Esophagus mucosa (tissue), 1 donor: ENCODE results near the gene TBCK. TPM values are rescaled to one million over a fixed set of nuclear protein-coding genes. Genes with fewer than 3 reads are reported as not detected.
A peak's percentile ranks its signal among the peaks of the same experiment; 100 is the strongest.

Source experiments
- ATAC-seq: fragments of 200-7000 bp; cut with Tn5 transposase; one replicate; pipeline ENCODE4 v1.9.1; 2020
- total RNA-seq: library from RNA; stranded (reverse); gene quantifications from one replicate; pipeline ENCODE4 v1.2.4, GENCODE V29; 2023
- donor health status: DM: yes; HTN: yes; CAD: no.

The TBCK gene
- total RNA-seq, 1 donor from 2014 or later: 21.6 TPM

GRCh38 chr4:106109929-106110328 is 206.1 kb downstream of the TBCK start:
- no peak for ATAC-seq

GRCh38 chr4:106105697-106106096 is 210.3 kb downstream of the TBCK start:
- ATAC-seq: no peak

GRCh38 chr4:106104276-106104675 is 211.7 kb downstream of the TBCK start:
- no peak for ATAC-seq

- ATAC-seq: no peak
Observed at GRCh38 chr4:106096454-106096853, 219.6 kb downstream of the TBCK start.

GRCh38 chr4:106095408-106095807 is 220.6 kb downstream of the TBCK start:
- no peak for ATAC-seq

- no peak for ATAC-seq
Observed at GRCh38 chr4:106092361-106093040, 223.5 kb downstream of the TBCK start.

GRCh38 chr4:106090826-106091225 is 225.2 kb downstream of the TBCK start:
- ATAC-seq: no peak

- no peak for ATAC-seq
Observed at GRCh38 chr4:106083065-106083464, 232.9 kb downstream of the TBCK start.

- ATAC-seq: peak; percentile 11
Observed at GRCh38 chr4:106080376-106080775, 235.6 kb downstream of the TBCK start.

- ATAC-seq: no peak
Observed at GRCh38 chr4:106079616-106080015, 236.4 kb downstream of the TBCK start.

- ATAC-seq: no peak
Observed at GRCh38 chr4:106065018-106065417, 251.0 kb downstream of the TBCK start.

- no peak for ATAC-seq
Observed at GRCh38 chr4:106063009-106063408, 253.0 kb downstream of the TBCK start.

- no peak for ATAC-seq
Observed at GRCh38 chr4:106062452-106062875, 253.5 kb downstream of the TBCK start.

- ATAC-seq: no peak
Observed at GRCh38 chr4:106058921-106059320, 257.1 kb downstream of the TBCK start.

GRCh38 chr4:106056914-106057313 is 259.1 kb downstream of the TBCK start:
- ATAC-seq: no peak

GRCh38 chr4:106051514-106051913 is 264.5 kb downstream of the TBCK start:
- ATAC-seq: no peak

GRCh38 chr4:106049490-106049889 is 266.5 kb downstream of the TBCK start:
- no peak for ATAC-seq

- ATAC-seq: no peak
Observed at GRCh38 chr4:106048250-106048971, 267.6 kb downstream of the TBCK start.

- ATAC-seq: no peak
Observed at GRCh38 chr4:106046083-106046482, 269.9 kb downstream of the TBCK start.

GRCh38 chr4:106041294-106042002 is 274.6 kb downstream of the TBCK start:
- no peak for ATAC-seq

GRCh38 chr4:106039796-106040195 is 276.2 kb downstream of the TBCK start:
- ATAC-seq: no peak

- no peak for ATAC-seq
Observed at GRCh38 chr4:106038908-106039307, 277.1 kb downstream of the TBCK start.

- ATAC-seq: no peak
Observed at GRCh38 chr4:106038012-106038411, 278.0 kb downstream of the TBCK start.

GRCh38 chr4:106036848-106037247 is 279.2 kb downstream of the TBCK start:
- ATAC-seq: no peak
